Measurements from ENCODE around the gene STK11IP.

The STK11IP gene

GRCh38 chr2:219661197-219661954 lies 63.7 kb downstream of the STK11IP start:
- no peak for DNase-seq

DNA sequence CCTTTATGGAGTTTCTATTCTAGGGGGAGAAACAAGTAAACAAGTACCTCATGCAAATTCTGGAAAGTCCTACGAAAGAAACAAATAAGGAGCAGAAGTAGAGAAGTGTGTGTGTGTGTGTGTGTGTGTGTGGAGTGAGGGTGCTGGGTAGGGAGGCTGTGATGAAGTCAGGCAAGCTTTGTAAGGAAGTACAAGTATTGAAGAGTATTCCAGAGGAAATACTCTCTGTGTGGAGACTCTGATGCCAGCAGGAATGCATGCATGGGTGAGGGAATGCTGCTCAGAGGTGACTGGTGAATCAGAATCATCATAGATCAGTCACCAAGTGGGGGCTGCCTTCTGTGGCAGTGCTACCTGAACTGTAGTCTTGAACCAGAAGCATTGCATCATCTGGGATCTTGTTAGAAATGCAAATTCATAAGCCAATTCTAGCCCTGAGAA lies 64.3 kb downstream of the STK11IP start:
- no peak for DNase-seq

- no peak for DNase-seq
These were observed 64.9 kb downstream of the STK11IP start for GRCh38 chr2:219662566-219662965.

- DNase-seq, result no peak
These were observed 65.6 kb downstream of the STK11IP start for GRCh38 chr2:219663116-219663762.

DNA sequence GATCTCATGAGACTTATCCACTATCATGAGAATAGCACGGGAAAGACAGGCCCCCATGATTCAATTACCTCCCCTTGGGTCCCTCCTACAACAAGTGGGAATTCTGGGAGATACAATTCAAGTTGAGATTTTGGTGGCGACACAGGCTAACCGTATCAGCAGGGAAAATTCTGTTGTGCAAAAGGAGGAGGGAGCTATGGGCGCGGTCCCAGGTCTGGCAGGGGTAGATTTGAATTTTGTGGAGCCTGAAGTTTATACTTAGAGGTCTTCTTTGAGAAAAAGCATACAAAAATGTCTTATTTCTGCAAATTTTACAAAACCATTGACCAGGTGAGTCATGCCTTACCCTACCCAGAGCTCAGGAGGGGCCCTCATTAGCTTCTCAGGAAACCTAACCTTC lies 66.4 kb downstream of the STK11IP start:
- no peak for DNase-seq

GRCh38 chr2:219664944-219665343 lies 67.3 kb downstream of the STK11IP start:
- DNase-seq, result no peak

GRCh38 chr2:219665926-219666325 lies 68.3 kb downstream of the STK11IP start:
- DNase-seq, result no peak

Measured in activated gamma-delta T cell treated with Interleukin-2 at 50 U/mL for 16 hours (primary cell).